GM12878 (cell line): Measurements from ENCODE around the gene BRF1.

Source experiments
- NFIC ChIP-seq: IDR thresholded peaks from 2 replicates; pipeline ENCODE4 v1.6.1; 2012; ENCODE audit warnings: low read depth, mild to moderate bottlenecking, inconsistent platforms, low read length, moderate library complexity
- TF ChIP-seq, protein P1 (sequence below), 3 experiments: IDR thresholded peaks in 2 of 3; conservative IDR thresholded peaks in 1 of 3; 2 replicates each; pipeline ENCODE4 v1.5.1; 2011; ENCODE audit warnings: low read depth in 3 of 3, low read length in 3 of 3, mild to moderate bottlenecking in 3 of 3, control low read depth in 2 of 3, moderate library complexity in 2 of 3, inconsistent platforms in 1 of 3, mixed read lengths in 1 of 3; ENCODE audit not compliant: control insufficient read depth in 2 of 3, insufficient read depth in 1 of 3; ENCODE audit errors: extremely low read depth in 1 of 3

DNA sequence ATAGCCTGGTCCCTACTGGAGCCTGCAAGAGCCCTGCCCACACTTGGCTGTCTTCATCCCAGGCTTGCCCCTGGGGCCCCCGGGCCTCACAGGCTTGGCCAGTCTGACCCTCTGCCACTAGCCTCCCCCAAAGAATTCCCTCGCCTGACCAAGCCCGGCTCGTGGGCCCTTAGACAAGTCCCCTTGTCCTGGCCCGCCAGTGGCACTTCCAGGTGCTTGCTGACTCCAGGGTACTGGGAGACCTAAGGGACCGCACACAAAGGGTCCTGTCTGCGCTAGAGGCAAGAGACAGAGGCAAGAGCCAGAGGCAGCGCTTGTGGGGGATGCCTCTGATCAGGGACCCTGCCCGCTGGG is 47.5 kb downstream of the BRF1 start:
- TF ChIP-seq, protein P1, sequence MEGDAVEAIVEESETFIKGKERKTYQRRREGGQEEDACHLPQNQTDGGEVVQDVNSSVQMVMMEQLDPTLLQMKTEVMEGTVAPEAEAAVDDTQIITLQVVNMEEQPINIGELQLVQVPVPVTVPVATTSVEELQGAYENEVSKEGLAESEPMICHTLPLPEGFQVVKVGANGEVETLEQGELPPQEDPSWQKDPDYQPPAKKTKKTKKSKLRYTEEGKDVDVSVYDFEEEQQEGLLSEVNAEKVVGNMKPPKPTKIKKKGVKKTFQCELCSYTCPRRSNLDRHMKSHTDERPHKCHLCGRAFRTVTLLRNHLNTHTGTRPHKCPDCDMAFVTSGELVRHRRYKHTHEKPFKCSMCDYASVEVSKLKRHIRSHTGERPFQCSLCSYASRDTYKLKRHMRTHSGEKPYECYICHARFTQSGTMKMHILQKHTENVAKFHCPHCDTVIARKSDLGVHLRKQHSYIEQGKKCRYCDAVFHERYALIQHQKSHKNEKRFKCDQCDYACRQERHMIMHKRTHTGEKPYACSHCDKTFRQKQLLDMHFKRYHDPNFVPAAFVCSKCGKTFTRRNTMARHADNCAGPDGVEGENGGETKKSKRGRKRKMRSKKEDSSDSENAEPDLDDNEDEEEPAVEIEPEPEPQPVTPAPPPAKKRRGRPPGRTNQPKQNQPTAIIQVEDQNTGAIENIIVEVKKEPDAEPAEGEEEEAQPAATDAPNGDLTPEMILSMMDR (IDR thresholded peaks at IDR 0.05 in 2 of 3, conservative IDR thresholded peaks at IDR 0.05 in 1 of 3; ENCODE audit: control insufficient read depth in 2 of 3, extremely low read depth in 1 of 3, insufficient read depth in 1 of 3, low read depth in 3 of 3, low read length in 3 of 3), result no peak
- TF ChIP-seq NFIC, result no peak
